HFFc6 (cell line): ENCODE measurements around the gene ASTN2. TPM values are rescaled to one million over a fixed set of nuclear protein-coding genes. Genes with fewer than 3 reads are reported as not detected.

Experiments used
- DNase-seq: peaks from one replicate; pipeline ENCODE4 v3.0.0-alpha.2; 2018
- H3K27ac Mint-ChIP-seq: 2 replicates; pipeline ENCODE4 v1.8.0; 2020; ENCODE audit warnings: mild to moderate bottlenecking, mixed read lengths
- H3K27me3 Mint-ChIP-seq: 2 replicates; pipeline ENCODE4 v1.8.0; 2021; ENCODE audit warnings: mild to moderate bottlenecking, moderate library complexity, mixed read lengths; ENCODE audit not compliant: insufficient read depth
- H3K36me3 Mint-ChIP-seq: 2 replicates; pipeline ENCODE4 v1.8.0; 2021; ENCODE audit warnings: low read depth, mixed read lengths
- H3K4me1 Mint-ChIP-seq: 2 replicates; pipeline ENCODE4 v1.8.0; 2020; ENCODE audit warnings: low read depth, mixed read lengths
- H3K4me3 Mint-ChIP-seq: 2 replicates; pipeline ENCODE4 v1.8.0; 2020; ENCODE audit warnings: mild to moderate bottlenecking, moderate library complexity, mixed read lengths
- H3K9me3 Mint-ChIP-seq: 2 replicates; pipeline ENCODE4 v1.8.0; 2020; ENCODE audit warnings: mild to moderate bottlenecking, mixed read lengths
- CTCF ChIP-seq: fragments of 200-600 bp; sonication (generic); IDR thresholded peaks from 2 replicates; pipeline ENCODE4 v1.5.0; 2021; ENCODE audit warnings: antibody characterized with exemption, mild to moderate bottlenecking
- total RNA-seq, 6 experiments: library from RNA; stranded (reverse); fragmentation: NEBNext Ultra II Directional; extraction: Animal tissue kit (Norgen Biotek cat#: 25700); gene quantifications; 2 replicates in 1 of 6; 3 replicates in 5 of 6; pipeline ENCODE4 v1.2.3, GENCODE V29; 2021

ASTN2 gene
- total RNA-seq, 6 experiments from 2014 or later = 7.3 to 9.7 (median 8.3) TPM

- Mint-ChIP-seq H3K27me3 (no peaks in the 10 kb centered on the region; the same call in none of the 2 replicates), H3K36me3 (no peaks in the 10 kb centered on the region), H3K4me1 (peaks cover 18% of the 10 kb centered on the region), H3K27ac (no peak overlapping the region), H3K9me3 (no peaks in the 10 kb centered on the region), H3K4me3 (no peak overlapping the region)
- TF ChIP-seq CTCF = no peak
- DNase-seq = no peak
Observed at GRCh38 chr9:116448431-116448830, 966.4 kb downstream of the ASTN2 start.

- TF ChIP-seq CTCF = no peak
- Mint-ChIP-seq H3K4me1 (peaks cover 18% of the 10 kb centered on the region), H3K36me3 (no peaks in the 10 kb centered on the region), H3K9me3 (no peaks in the 10 kb centered on the region), H3K4me3 (no peak overlapping the region), H3K27ac (no peak overlapping the region), H3K27me3 (no peaks in the 10 kb centered on the region; the same call in none of the 2 replicates)
- no peak for DNase-seq
Observed at GRCh38 chr9:116447934-116448333, 966.9 kb downstream of the ASTN2 start.

- peaks cover 1% of the 10 kb centered on the region; the same call in 1 of the 2 replicates for H3K27me3 Mint-ChIP-seq
- no peak for TF ChIP-seq CTCF
- no peak for DNase-seq
- no peak overlapping the region for H3K27ac Mint-ChIP-seq
- peaks cover 3% of the 10 kb centered on the region; the same call in 1 of the 2 replicates for H3K36me3 Mint-ChIP-seq
- H3K9me3 Mint-ChIP-seq = no peaks in the 10 kb centered on the region
- H3K4me3 Mint-ChIP-seq = no peak overlapping the region
- H3K4me1 Mint-ChIP-seq = peaks cover 8% of the 10 kb centered on the region; the same call in 1 of the 2 replicates
Observed at GRCh38 chr9:116442528-116442927, 972.3 kb downstream of the ASTN2 start.

GRCh38 chr9:116437411-116438370, 977.2 kb downstream of the ASTN2 start:
- Mint-ChIP-seq H3K36me3 (peaks cover 3% of the 10 kb centered on the region; the same call in 1 of the 2 replicates), H3K4me1 (peaks cover 18% of the 10 kb centered on the region), H3K9me3 (no peaks in the 10 kb centered on the region), H3K27ac (no peak overlapping the region), H3K4me3 (no peak overlapping the region), H3K27me3 (peaks cover 1% of the 10 kb centered on the region; the same call in 1 of the 2 replicates)
- TF ChIP-seq CTCF = no peak
- no peak for DNase-seq

GRCh38 chr9:116436121-116436520, 978.7 kb downstream of the ASTN2 start:
- DNase-seq = no peak
- Mint-ChIP-seq H3K4me1 (peaks cover 28% of the 10 kb centered on the region), H3K4me3 (no peak overlapping the region), H3K27me3 (peaks cover 1% of the 10 kb centered on the region; the same call in 1 of the 2 replicates), H3K27ac (no peak overlapping the region), H3K9me3 (no peaks in the 10 kb centered on the region), H3K36me3 (peaks cover 3% of the 10 kb centered on the region; the same call in 1 of the 2 replicates)
- no peak for TF ChIP-seq CTCF
